HCT116 (cell line): ENCODE results near the gene LAMP5. TPM values are rescaled to one million over a fixed set of nuclear protein-coding genes. Genes with fewer than 3 reads are reported as not detected.

ENCODE experiments used
- ATAC-seq: fragments of 200-7000 bp; cut with Tn5 transposase; 2 replicates; pipeline ENCODE4 v1.9.1; 2020; ENCODE audit warnings: mild to moderate bottlenecking, moderate library complexity
- BruUV-seq: library from RNA; stranded (reverse); fragments of 400-500 nt; replicated peaks from 2 replicates; lab custom pipeline; 2021; lab: Mats Ljungman, UMichigan
- CTCF ChIA-PET: fragments of 300-600 bp; sonication (Branson Sonifier 250); formaldehyde crosslinking; loops from one replicate; lab custom pipeline; 2021; ENCODE audit warnings: antibody characterized with exemption; lab: Charles Lee
- POLR2A ChIA-PET: fragments of 300-600, 350-600 bp; sonication (Branson Sonifier 250); formaldehyde crosslinking; loops from one replicate; lab custom pipeline; 2021; ENCODE audit warnings: antibody characterized with exemption; lab: Charles Lee
- RAD21 ChIA-PET, 2 experiments: fragments of 300-600 bp; sonication (Branson Sonifier 250); formaldehyde crosslinking; loops; one replicate each; lab custom pipeline; 2023; ENCODE audit warnings: low total read pairs in 2 of 2; ENCODE audit not compliant: uncharacterized antibody in 2 of 2, unreplicated experiment in 2 of 2, low non-redundant PET in 1 of 2; lab: Charles Lee
- DNase-seq: peaks from one replicate; pipeline ENCODE4 v3.0.0-alpha.2; 2010; ENCODE audit warnings: low read depth, low spot score
- H2AFZ ChIP-seq: fragments of 200-600 bp; shearing (Covaris generic), sonication (generic); 2 replicates; pipeline ENCODE4 v1.6.1; 2017; ENCODE audit warnings: low read depth, mixed run types, mixed read lengths, antibody characterized with exemption, low read length; ENCODE audit not compliant: poor library complexity, severe bottlenecking
- H3K27ac ChIP-seq: 2 replicates; pipeline ENCODE4 v1.5.1; 2012; ENCODE audit warnings: low read depth, low read length
- H3K27me3 ChIP-seq: fragments of 200-600 bp; sonication (generic); 2 replicates; pipeline ENCODE4 v1.6.1; 2016; ENCODE audit warnings: mixed run types, low read length, mixed read lengths; ENCODE audit not compliant: insufficient read depth
- H3K36me3 ChIP-seq, 2 experiments: fragments of 200-500 bp in 1 of 2; fragments of 200-600 bp in 1 of 2; sonication (Bioruptor generic) in 1 of 2; sonication (generic) in 1 of 2; 2 replicates each; pipeline versions ENCODE4 v1.5.1 to v1.6.1; 2014 to 2016; ENCODE audit warnings: low read length in 2 of 2, inconsistent platforms in 1 of 2, mixed read lengths in 1 of 2, mixed run types in 1 of 2; ENCODE audit not compliant: insufficient read depth in 2 of 2, control insufficient read depth in 1 of 2
- H3K4me1 ChIP-seq, 2 experiments: fragments of 200-600 bp in 1 of 2; sonication (generic) in 1 of 2; 2 replicates each; pipeline versions ENCODE4 v1.5.1 to v1.6.1; 2012 to 2017; ENCODE audit warnings: low read length in 2 of 2, inconsistent platforms in 1 of 2, mild to moderate bottlenecking in 1 of 2, mixed read lengths in 1 of 2, mixed run types in 1 of 2, moderate library complexity in 1 of 2; ENCODE audit not compliant: insufficient read depth in 2 of 2, control insufficient read depth in 1 of 2
- H3K4me2 ChIP-seq: fragments of 200-600 bp; sonication (generic); 2 replicates; pipeline ENCODE4 v1.6.1; 2017; ENCODE audit warnings: mixed run types, low read length, mixed read lengths
- H3K4me3 ChIP-seq, 2 experiments: fragments of 200-600 bp in 1 of 2; sonication (generic) in 1 of 2; replicated peaks in 1 of 2; 2 replicates each; pipeline ENCODE4 v1.5.1; 2011 to 2016; ENCODE audit warnings: low read length in 2 of 2, control low read depth in 1 of 2, low read depth in 1 of 2, mild to moderate bottlenecking in 1 of 2, mixed read lengths in 1 of 2, mixed run types in 1 of 2
- H3K79me2 ChIP-seq: fragments of 200-600 bp; sonication (generic); 2 replicates; pipeline ENCODE4 v1.6.1; 2017; ENCODE audit warnings: mild to moderate bottlenecking, mixed run types, low read length, moderate library complexity, mixed read lengths; ENCODE audit not compliant: insufficient read depth
- H3K9ac ChIP-seq: fragments of 200-600 bp; sonication (generic); 2 replicates; pipeline ENCODE4 v1.6.1; 2016; ENCODE audit warnings: low read length, mixed read lengths
- H3K9me2 ChIP-seq: fragments of 200-600 bp; sonication (generic), shearing (Covaris generic); 2 replicates; pipeline ENCODE4 v1.6.1; 2017; ENCODE audit warnings: mixed run types, mild to moderate bottlenecking, moderate library complexity; ENCODE audit not compliant: insufficient read depth
- H3K9me3 ChIP-seq, 2 experiments: fragments of 200-500 bp in 1 of 2; fragments of 200-600 bp in 1 of 2; sonication (Bioruptor generic) in 1 of 2; sonication (generic) in 1 of 2; 2 replicates each; pipeline ENCODE4 v1.6.1; 2014 to 2017; ENCODE audit warnings: low read length in 2 of 2, mixed read lengths in 2 of 2, inconsistent platforms in 1 of 2, low read depth in 1 of 2, mild to moderate bottlenecking in 1 of 2, mixed run types in 1 of 2, moderate library complexity in 1 of 2; ENCODE audit not compliant: control insufficient read depth in 1 of 2, insufficient read depth in 1 of 2
- H4K20me1 ChIP-seq: fragments of 200-600 bp; sonication (generic), shearing (Covaris generic); 2 replicates; pipeline ENCODE4 v1.6.1; 2017; ENCODE audit warnings: mixed run types, mild to moderate bottlenecking, moderate library complexity; ENCODE audit not compliant: insufficient read depth
- CBX3 ChIP-seq: IDR thresholded peaks from 2 replicates; pipeline ENCODE4 v1.6.1; 2012; ENCODE audit warnings: low read depth
- EGR1 ChIP-seq: IDR thresholded peaks from 2 replicates; pipeline ENCODE4 v1.6.1; 2012; ENCODE audit warnings: low read depth
- EZH2phosphoT487 ChIP-seq: fragments of 200-600 bp; IDR thresholded peaks from 2 replicates; pipeline ENCODE4 v1.6.1; 2018; ENCODE audit warnings: antibody characterized with exemption, borderline replicate concordance
- JUND ChIP-seq: IDR thresholded peaks from 2 replicates; pipeline ENCODE4 v1.6.1; 2012
- POLR2A ChIP-seq: IDR thresholded peaks from 2 replicates; pipeline ENCODE4 v1.7.0; 2011; ENCODE audit warnings: borderline replicate concordance; ENCODE audit not compliant: insufficient read depth, insufficient read length; ENCODE audit errors: extremely low read depth
- SIN3A ChIP-seq: IDR thresholded peaks from 2 replicates; pipeline ENCODE4 v1.6.1; 2012; ENCODE audit warnings: low read depth
- SP1 ChIP-seq: IDR thresholded peaks from 2 replicates; pipeline ENCODE4 v1.6.1; 2012; ENCODE audit warnings: low read depth
- TCF7L2 ChIP-seq: IDR thresholded peaks from 2 replicates; pipeline ENCODE4 v1.7.0; 2011; ENCODE audit warnings: borderline replicate concordance, inconsistent platforms; ENCODE audit not compliant: insufficient read depth, insufficient read length; ENCODE audit errors: extremely low read depth
- YY1 ChIP-seq: IDR thresholded peaks from 2 replicates; pipeline ENCODE4 v1.6.1; 2011; ENCODE audit warnings: low read length, low read depth, moderate library complexity, mild to moderate bottlenecking; ENCODE audit not compliant: insufficient replicate concordance; ENCODE audit errors: extremely low read depth
- ZFX ChIP-seq: fragments of 450-650 bp; IDR thresholded peaks from 2 replicates; pipeline ENCODE4 v1.6.1; 2017
- ZNF274 ChIP-seq: fragments of 200-500 bp; sonication (Bioruptor generic); IDR thresholded peaks from 2 replicates; pipeline ENCODE4 v1.6.1; 2014; ENCODE audit warnings: mild to moderate bottlenecking, low read depth, low read length, inconsistent platforms
- intact Hi-C: fragments of 100-400 bp; cut with micrococcal nuclease; formaldehyde crosslinking; loops from 2 replicates; pipeline ENCODE4 v1.10.0; 2022
- total RNA-seq: library from RNA; stranded (reverse); gene quantifications from one replicate; pipeline ENCODE4 v1.2.1, GENCODE V29; 2021; ENCODE audit not compliant: unreplicated experiment
- TF ChIP-seq, protein P1 (sequence below): IDR thresholded peaks from 2 replicates; pipeline ENCODE4 v1.6.1; 2012; ENCODE audit warnings: low read depth
- TF ChIP-seq, protein P2 (sequence below): IDR thresholded peaks from 2 replicates; pipeline ENCODE4 v1.6.1; 2012
- TF ChIP-seq, protein P3 (sequence below): IDR thresholded peaks from 2 replicates; pipeline ENCODE4 v1.6.1; 2012
- TF ChIP-seq, protein P4 (sequence below): IDR thresholded peaks from 2 replicates; pipeline ENCODE4 v1.6.1; 2011; ENCODE audit warnings: mild to moderate bottlenecking, low read length, moderate library complexity; ENCODE audit not compliant: insufficient replicate concordance; ENCODE audit errors: extremely low read depth

The LAMP5 gene
- total RNA-seq, 1 experiment from 2014 or later: not detected

DNA sequence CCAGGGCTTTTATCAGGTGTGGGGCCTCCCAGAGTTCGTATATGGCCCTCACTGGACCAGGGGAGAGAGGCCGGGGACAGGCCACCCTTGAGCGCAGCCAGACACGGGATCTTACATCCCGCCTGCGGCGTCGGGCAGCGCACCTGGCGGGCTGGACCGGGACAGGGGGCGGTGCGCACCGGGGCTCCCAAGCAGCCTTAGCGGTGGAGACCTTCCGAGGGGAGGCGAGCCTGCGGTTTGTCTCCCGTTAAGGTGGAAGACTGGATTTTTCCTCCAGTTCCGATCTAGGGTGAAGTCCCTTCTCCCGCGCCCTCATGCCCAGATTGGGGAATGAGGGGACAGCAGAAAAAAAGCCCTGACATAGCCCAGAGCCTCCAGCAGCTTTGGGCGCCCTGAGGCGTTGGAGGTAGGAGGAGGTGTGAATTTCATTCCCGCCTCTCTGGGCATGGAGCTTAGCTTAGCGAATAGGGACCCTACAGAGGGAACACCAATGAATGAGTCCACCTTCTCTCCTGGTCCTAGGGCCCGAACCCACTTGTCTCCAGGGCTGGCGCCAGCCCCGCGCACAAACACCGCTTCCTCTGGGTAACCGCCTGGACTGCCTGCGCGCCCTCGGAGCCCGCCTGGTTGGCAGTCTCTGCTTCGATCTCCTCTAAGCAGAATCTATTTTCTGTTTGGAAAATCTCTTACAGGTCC, 6.7 kb upstream of the LAMP5 start:
- no peak overlapping the region for H3K9ac ChIP-seq
- H3K27ac ChIP-seq: no peak overlapping the region
- no peaks in the 10 kb centered on the region; the same call in 1 of the 2 replicates for H4K20me1 ChIP-seq
- H3K27me3 ChIP-seq: peaks cover 11% of the 10 kb centered on the region; the same call in 1 of the 2 replicates
- ChIA-PET CTCF (no interaction called here), POLR2A (no interaction called here), RAD21 (no interaction called here)
- no peaks in the 10 kb centered on the region for H3K4me1 ChIP-seq
- ATAC-seq (no peak), DNase-seq (no peak)
- H3K4me3 ChIP-seq: no peak overlapping the region
- H3K9me3 ChIP-seq: no peaks in the 10 kb centered on the region
- intact Hi-C loops: no loop called here
- H3K36me3 ChIP-seq: no peaks in the 10 kb centered on the region
- BruUV-seq: no TSS peak
- H3K79me2 ChIP-seq: no peaks in the 10 kb centered on the region
- TF ChIP-seq EGR1 (no peak), ZNF274 (no peak), EZH2phosphoT487 (no peak), SIN3A (no peak), YY1 (no peak), TCF7L2 (no peak), CBX3 (no peak), POLR2A (no peak), SP1 (no peak), ZFX (no peak), JUND (no peak)
- TF ChIP-seq, protein P1, sequence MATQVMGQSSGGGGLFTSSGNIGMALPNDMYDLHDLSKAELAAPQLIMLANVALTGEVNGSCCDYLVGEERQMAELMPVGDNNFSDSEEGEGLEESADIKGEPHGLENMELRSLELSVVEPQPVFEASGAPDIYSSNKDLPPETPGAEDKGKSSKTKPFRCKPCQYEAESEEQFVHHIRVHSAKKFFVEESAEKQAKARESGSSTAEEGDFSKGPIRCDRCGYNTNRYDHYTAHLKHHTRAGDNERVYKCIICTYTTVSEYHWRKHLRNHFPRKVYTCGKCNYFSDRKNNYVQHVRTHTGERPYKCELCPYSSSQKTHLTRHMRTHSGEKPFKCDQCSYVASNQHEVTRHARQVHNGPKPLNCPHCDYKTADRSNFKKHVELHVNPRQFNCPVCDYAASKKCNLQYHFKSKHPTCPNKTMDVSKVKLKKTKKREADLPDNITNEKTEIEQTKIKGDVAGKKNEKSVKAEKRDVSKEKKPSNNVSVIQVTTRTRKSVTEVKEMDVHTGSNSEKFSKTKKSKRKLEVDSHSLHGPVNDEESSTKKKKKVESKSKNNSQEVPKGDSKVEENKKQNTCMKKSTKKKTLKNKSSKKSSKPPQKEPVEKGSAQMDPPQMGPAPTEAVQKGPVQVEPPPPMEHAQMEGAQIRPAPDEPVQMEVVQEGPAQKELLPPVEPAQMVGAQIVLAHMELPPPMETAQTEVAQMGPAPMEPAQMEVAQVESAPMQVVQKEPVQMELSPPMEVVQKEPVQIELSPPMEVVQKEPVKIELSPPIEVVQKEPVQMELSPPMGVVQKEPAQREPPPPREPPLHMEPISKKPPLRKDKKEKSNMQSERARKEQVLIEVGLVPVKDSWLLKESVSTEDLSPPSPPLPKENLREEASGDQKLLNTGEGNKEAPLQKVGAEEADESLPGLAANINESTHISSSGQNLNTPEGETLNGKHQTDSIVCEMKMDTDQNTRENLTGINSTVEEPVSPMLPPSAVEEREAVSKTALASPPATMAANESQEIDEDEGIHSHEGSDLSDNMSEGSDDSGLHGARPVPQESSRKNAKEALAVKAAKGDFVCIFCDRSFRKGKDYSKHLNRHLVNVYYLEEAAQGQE: no peak
- TF ChIP-seq, protein P2, sequence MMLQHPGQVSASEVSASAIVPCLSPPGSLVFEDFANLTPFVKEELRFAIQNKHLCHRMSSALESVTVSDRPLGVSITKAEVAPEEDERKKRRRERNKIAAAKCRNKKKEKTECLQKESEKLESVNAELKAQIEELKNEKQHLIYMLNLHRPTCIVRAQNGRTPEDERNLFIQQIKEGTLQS: no peak
- TF ChIP-seq, protein P3, sequence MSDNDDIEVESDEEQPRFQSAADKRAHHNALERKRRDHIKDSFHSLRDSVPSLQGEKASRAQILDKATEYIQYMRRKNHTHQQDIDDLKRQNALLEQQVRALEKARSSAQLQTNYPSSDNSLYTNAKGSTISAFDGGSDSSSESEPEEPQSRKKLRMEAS: no peak
- TF ChIP-seq, protein P4, sequence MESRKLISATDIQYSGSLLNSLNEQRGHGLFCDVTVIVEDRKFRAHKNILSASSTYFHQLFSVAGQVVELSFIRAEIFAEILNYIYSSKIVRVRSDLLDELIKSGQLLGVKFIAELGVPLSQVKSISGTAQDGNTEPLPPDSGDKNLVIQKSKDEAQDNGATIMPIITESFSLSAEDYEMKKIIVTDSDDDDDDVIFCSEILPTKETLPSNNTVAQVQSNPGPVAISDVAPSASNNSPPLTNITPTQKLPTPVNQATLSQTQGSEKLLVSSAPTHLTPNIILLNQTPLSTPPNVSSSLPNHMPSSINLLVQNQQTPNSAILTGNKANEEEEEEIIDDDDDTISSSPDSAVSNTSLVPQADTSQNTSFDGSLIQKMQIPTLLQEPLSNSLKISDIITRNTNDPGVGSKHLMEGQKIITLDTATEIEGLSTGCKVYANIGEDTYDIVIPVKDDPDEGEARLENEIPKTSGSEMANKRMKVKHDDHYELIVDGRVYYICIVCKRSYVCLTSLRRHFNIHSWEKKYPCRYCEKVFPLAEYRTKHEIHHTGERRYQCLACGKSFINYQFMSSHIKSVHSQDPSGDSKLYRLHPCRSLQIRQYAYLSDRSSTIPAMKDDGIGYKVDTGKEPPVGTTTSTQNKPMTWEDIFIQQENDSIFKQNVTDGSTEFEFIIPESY: no peak
- H2AFZ ChIP-seq: no peak overlapping the region
- H3K9me2 ChIP-seq: no peaks in the 10 kb centered on the region
- no peak overlapping the region for H3K4me2 ChIP-seq
